AG08396 (cell line): ENCODE data around the gene GZMA.

Experiments
- DNase-seq: peaks from one replicate; pipeline ENCODE4 v3.0.0; 2012; ENCODE audit warnings: low spot score, mixed read lengths

Gene GZMA

GRCh38 chr5:55110217-55110616, 7.8 kb downstream of the GZMA start:
- DNase-seq: no peak

DNA sequence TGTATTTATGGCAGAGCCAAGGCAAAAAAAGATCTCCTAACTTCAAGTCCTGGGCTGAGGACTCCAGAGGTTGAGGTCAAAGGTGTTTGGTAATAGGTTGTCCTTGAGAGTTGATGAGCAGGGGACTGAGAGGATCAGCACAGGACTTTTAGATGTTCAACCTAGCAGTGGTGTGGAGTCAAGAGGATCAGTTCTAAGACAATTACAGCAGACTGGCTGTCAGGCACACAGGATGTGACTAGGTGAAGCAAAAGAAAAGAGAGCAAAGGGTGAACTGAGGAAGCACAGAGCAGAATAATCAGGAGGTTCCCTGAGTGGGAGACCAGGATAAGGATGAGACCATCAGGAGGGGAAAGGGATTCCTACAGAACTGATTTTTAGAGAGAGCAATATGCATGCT, 10.9 kb downstream of the GZMA start:
- no peak for DNase-seq

DNA sequence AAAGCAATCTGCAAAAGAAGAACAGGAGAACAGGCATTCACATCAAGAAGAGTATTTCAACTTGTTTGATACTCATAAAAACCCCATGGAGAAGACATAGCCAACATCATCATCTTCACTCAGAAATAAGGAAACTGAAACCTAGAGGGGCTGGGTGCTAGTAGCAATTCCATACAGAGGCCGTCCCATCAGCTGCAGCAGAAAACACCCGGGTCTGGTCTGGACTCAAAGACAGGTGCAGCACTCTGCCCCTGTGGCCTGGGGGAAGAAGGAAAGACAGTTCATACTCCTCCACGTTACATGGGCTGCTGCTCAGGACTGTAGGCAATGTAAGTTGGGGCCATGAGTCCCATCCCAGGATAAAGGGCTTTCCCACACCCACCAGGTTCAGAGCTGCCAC, 11.6 kb downstream of the GZMA start:
- DNase-seq: no peak

GRCh38 chr5:55123365-55123764, 20.9 kb downstream of the GZMA start:
- no peak for DNase-seq

- no peak for DNase-seq
Measured at GRCh38 chr5:55134053-55134722, 31.7 kb downstream of the GZMA start.

- no peak for DNase-seq
Measured at GRCh38 chr5:55136521-55136920, 34.1 kb downstream of the GZMA start.

DNA sequence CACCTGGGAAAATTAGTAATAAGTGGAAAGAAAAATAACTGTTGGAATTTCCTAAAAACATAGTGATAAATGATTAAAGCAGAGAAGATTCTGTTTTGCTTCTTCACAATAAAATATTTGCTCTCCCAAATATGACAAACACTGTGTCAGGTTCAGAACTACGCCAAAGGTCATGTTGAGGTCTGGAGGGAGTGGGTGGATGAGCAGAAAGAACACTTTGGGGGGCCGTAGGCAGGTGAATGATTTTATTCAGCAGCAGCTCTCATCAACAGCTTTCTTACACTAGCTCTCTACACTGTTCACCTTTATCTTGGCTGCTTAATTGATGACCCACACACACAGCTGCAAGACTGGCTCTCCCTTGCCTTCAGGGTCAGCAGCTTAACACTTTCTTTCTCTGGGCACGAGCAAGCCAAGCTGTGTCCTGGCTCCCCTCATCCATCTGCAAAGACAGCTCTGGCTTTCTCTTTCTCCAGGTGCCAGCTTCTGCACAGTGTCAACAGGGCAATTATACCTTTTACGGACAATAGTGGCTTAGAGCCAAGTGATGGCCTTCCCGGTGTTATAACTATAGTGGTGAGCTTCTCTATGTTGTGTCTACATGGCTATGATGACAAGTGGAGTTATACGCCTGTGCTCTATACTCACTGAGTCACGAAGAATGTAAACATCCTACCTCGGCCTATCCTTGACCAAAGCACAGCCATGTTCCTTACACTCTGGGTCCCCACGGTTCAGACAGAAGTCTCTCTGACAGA, 38.6 kb downstream of the GZMA start:
- no peak for DNase-seq

DNA sequence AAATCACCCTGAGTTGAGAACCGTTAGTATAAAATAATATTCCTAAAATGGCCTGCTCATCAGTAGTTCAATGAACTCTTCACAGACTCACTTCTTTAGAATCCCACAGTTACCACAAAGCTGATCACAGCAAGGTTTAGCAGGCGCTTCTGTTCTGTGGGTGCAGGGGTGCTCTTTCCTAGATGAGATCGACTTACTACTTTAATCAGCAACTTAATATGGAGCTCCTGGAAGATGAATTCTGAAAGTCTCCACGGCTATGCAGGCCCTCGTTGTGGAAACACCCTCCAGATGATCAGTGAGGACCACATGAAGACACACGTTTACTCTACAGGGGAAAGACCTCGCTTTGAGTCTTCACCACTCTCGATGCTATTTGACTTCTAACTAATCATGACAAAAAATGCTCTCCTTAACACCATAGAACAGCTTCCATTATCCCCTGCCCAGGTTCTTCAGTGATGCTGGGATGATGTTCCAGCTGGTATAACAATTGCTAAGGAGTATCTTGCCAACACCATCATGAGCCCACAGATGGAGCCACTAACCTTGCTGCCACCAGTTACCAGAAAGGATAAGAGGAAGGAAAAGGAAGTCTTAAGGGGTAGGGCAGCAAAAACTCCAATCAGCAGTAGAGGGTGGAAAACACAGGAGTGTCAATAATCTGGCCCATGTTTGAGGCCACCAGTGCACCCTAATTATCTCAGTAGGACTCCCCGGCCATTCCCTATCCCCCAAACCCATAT, 39.7 kb downstream of the GZMA start:
- DNase-seq: no peak

DNA sequence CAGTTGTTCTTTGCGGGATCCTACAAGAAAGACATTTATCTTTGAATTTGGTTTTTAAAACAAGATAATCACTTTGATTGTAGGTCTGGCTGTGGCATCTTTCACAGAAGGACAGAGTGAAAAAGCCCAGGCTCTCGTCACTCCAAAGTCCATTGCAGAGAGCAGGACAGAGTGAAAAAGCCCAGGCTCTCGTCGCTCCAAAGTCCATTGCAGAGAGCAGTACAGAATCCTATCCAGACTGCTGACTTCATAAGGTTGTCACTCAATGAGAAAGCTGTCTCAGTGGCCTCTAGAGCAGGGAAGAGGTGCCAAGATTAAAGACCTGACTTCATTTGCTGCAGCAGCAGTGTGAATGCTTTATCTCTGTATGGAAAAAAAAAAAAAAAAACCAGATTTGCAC, 41.2 kb downstream of the GZMA start:
- no peak for DNase-seq

DNA sequence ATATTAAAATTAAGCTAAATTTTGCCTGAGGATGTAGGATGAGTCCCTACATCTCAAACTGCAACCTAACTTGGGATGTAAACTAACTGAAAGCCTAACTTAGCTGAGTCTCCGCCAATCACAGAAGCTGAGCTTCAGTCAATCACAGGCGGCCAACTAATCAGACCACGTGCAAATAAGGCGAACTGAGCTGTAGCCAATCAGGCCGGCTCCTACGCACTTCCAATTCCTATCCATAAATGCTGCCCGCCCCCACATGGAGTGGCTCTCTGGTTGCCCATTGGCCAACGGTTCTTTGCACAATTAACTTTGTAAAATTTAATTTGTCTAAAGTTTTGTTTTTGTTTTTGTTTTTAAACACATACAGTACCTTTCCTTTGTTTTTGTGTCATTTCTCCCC, 43.6 kb downstream of the GZMA start:
- no peak for DNase-seq

DNA sequence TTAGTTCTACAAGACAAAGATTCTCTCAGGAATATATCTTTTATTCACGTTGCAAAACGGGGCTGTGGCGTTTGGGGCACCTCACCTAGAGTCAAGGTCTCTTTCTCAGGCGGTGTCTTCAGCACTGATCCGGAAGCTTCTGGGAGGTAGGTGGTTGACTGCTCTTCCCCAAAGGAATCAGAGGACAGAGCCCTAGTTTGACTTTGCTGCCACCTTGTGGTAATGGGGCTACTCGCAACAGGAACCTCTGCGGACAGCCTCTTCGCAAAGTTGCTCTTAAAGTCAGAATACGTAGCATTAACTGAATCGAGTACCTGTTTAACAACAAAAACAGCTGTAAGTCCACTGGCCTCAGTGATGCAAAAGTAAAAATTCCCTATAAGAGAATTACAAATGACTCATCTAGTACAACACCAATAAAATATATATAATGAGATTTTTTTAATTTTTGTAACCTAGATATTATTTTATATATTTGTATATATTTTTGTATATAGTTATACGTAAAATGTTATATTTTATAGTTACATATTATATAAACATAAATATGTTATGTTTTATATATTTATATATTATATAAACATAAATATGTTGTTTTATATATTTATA, 44.2 kb downstream of the GZMA start:
- peak; percentile 78 for DNase-seq

DNA sequence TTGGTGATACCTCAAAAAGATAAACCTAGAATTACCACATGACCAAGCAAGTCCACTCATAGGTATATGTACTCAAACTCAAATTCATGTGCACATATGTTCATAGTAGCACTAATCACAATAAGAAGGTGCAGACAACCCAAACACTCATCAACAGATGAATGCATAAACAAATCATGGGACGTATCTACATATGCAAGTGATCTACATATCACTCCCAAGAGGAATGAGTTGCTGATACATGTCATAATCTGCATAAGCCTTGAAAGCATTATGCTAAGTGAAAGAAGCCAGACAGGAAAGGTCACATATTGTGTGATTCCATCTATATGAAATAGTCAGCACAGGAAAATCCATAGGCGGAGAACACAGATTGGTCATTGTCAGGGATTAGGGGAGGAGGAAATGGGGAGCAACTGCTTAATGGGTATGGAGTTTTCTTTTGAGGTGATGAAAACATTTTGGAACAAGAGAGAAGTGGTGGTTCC, 46.9 kb downstream of the GZMA start:
- DNase-seq: no peak

- peak; percentile 28 for DNase-seq
Measured at GRCh38 chr5:55151923-55152842, 49.7 kb downstream of the GZMA start.

- peak; percentile 24 for DNase-seq
Measured at GRCh38 chr5:55154873-55155272, 52.4 kb downstream of the GZMA start.
